OCI-LY7 (cell line): ENCODE results near the gene RRBP1. TPM values are rescaled to one million over a fixed set of nuclear protein-coding genes. Genes with fewer than 3 reads are reported as not detected.

ENCODE experiments used
- BruUV-seq: library from RNA; stranded (reverse); fragments of 400-500 nt; replicated peaks from 2 replicates; lab custom pipeline; 2021; lab: Mats Ljungman, UMichigan
- CTCF ChIA-PET: fragments of 300-600 bp; sonication (Branson Sonifier 250); formaldehyde crosslinking; loops from one replicate; lab custom pipeline; 2022; ENCODE audit warnings: antibody characterized with exemption; ENCODE audit not compliant: unreplicated experiment; lab: Charles Lee
- POLR2A ChIA-PET: fragments of 300-600 bp; sonication (Branson Sonifier 250); formaldehyde crosslinking; loops from one replicate; lab custom pipeline; 2022; ENCODE audit warnings: antibody characterized with exemption; lab: Charles Lee
- DNase-seq: peaks from one replicate; pipeline ENCODE4 v3.0.0-alpha.2; 2015; ENCODE audit warnings: low spot score
- H2AFZ ChIP-seq: fragments of 200-600 bp; sonication (generic), shearing (Covaris generic); 2 replicates; pipeline ENCODE4 v1.6.1; 2014; ENCODE audit warnings: mild to moderate bottlenecking, antibody characterized with exemption, low read length, moderate library complexity
- H3K27ac ChIP-seq: fragments of 200-600 bp; sonication (generic); 2 replicates; pipeline ENCODE4 v1.5.1; 2014; ENCODE audit warnings: mixed run types, low read depth, mild to moderate bottlenecking, moderate library complexity, low read length, inconsistent platforms; ENCODE audit not compliant: poor library complexity, severe bottlenecking
- H3K36me3 ChIP-seq: fragments of 200-600 bp; sonication (generic); 2 replicates; pipeline ENCODE4 v1.6.1; 2014; ENCODE audit warnings: mild to moderate bottlenecking, antibody characterized with exemption, low read length, moderate library complexity, mixed read lengths; ENCODE audit not compliant: insufficient read depth
- H3K4me1 ChIP-seq: fragments of 200-600 bp; sonication (generic); 2 replicates; pipeline ENCODE4 v1.5.1; 2014; ENCODE audit warnings: mild to moderate bottlenecking, low read length; ENCODE audit not compliant: insufficient read depth, poor library complexity, severe bottlenecking
- H3K4me2 ChIP-seq: fragments of 200-600 bp; sonication (generic); 2 replicates; pipeline ENCODE4 v1.6.1; 2014; ENCODE audit warnings: mild to moderate bottlenecking, low read length
- H3K4me3 ChIP-seq: fragments of 200-600 bp; sonication (generic); 2 replicates; pipeline ENCODE4 v1.5.1; 2014; ENCODE audit warnings: mild to moderate bottlenecking, low read depth, low read length; ENCODE audit not compliant: poor library complexity, severe bottlenecking
- H3K79me2 ChIP-seq: fragments of 200-600 bp; sonication (generic); 2 replicates; pipeline ENCODE4 v1.6.1; 2016; ENCODE audit warnings: low read depth, mild to moderate bottlenecking, low read length, moderate library complexity, mixed read lengths; ENCODE audit not compliant: insufficient read depth
- H3K9me2 ChIP-seq: fragments of 200-600 bp; sonication (generic); 2 replicates; pipeline ENCODE4 v1.6.1; 2016; ENCODE audit warnings: mild to moderate bottlenecking, low read length, mixed read lengths; ENCODE audit not compliant: insufficient read depth
- H3K9me3 ChIP-seq: fragments of 200-600 bp; sonication (generic); 2 replicates; pipeline ENCODE4 v1.6.1; 2014; ENCODE audit warnings: mild to moderate bottlenecking, mixed run types, low read length, mixed read lengths
- H4K20me1 ChIP-seq: fragments of 200-600 bp; sonication (generic); 2 replicates; pipeline ENCODE4 v1.6.1; 2014; ENCODE audit warnings: mild to moderate bottlenecking, antibody characterized with exemption, low read length, moderate library complexity, mixed read lengths; ENCODE audit not compliant: insufficient read depth
- CTCF ChIP-seq: fragments of 200-600 bp; sonication (generic); conservative IDR thresholded peaks from 2 replicates; pipeline ENCODE4 v1.5.1; 2014; ENCODE audit warnings: mild to moderate bottlenecking, antibody characterized with exemption, low read length, moderate library complexity, mixed read lengths
- EZH2phosphoT487 ChIP-seq: fragments of 200-600 bp; sonication (generic); IDR thresholded peaks from 2 replicates; pipeline ENCODE4 v1.6.1; 2018; ENCODE audit warnings: low read depth, borderline replicate concordance, mild to moderate bottlenecking, mixed run types, antibody characterized with exemption, low read length, moderate library complexity, mixed read lengths
- intact Hi-C: fragments of 100-400 bp; cut with micrococcal nuclease; formaldehyde crosslinking; loops from one replicate; pipeline ENCODE4 v1.10.0; 2022; ENCODE audit not compliant: unreplicated experiment
- total RNA-seq, 2 experiments: library from RNA; depleted of rRNA in 1 of 2; stranded (reverse); fragments of >200 nt in 1 of 2; shearing (Covaris generic) in 1 of 2; gene quantifications; 2 replicates each; pipeline ENCODE4 v1.2.3, GENCODE V29; 2014 to 2022

RRBP1 gene
- total RNA-seq, 2 experiments from 2014 or later, result 13.6 to 46.3 TPM

- BruUV-seq, result no TSS peak
- Histone ChIP-seq H3K36me3 (no peaks in the 10 kb centered on the region), H3K9me3 (no peaks in the 10 kb centered on the region), H3K79me2 (no peaks in the 10 kb centered on the region), H3K27ac (no peak overlapping the region), H2AFZ (no peak overlapping the region), H3K9me2 (no peaks in the 10 kb centered on the region), H3K4me1 (no peaks in the 10 kb centered on the region), H4K20me1 (no peaks in the 10 kb centered on the region), H3K4me2 (no peak overlapping the region), H3K4me3 (no peak overlapping the region)
- CTCF ChIA-PET, result no interaction called here
- DNase-seq, result no peak
- intact Hi-C loops, result no loop called here
- POLR2A ChIA-PET, result interaction anchor here (0.7 to 1.6 kb wide), 2 partner anchors 11 to 223 kb away, joined by 3 to 6 read pairs; no protein-coding TSS in a partner anchor
- TF ChIP-seq EZH2phosphoT487 (no peak), CTCF (no peak)
These were observed 32.6 kb upstream of the RRBP1 start for GRCh38 chr20:17714597-17714996.

DNA sequence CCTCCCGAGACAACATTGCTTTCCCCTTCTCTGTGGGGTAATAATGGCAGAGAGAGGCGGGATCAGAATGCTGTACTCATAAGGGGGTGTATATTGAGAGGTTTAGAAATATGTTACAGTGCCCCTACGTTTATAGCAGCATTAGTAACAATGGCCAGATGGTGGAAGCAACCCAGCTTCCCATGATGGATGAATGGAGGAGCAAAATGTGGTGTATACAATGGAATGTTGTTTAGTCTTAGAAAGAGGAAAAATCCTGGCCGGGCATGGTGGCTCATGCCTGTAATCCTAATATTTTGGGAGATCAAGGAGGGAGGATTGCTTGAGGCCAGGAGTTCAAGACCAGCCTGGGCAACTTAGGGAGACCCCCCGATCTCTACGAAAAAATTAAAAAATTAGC lies 30.7 kb upstream of the RRBP1 start:
- Histone ChIP-seq H3K9me3 (no peaks in the 10 kb centered on the region), H3K79me2 (no peaks in the 10 kb centered on the region), H3K36me3 (no peaks in the 10 kb centered on the region), H3K4me2 (no peak overlapping the region), H2AFZ (no peak overlapping the region), H3K4me3 (no peak overlapping the region), H3K4me1 (no peaks in the 10 kb centered on the region), H4K20me1 (no peaks in the 10 kb centered on the region), H3K9me2 (no peaks in the 10 kb centered on the region), H3K27ac (no peak overlapping the region)
- no peak for DNase-seq
- intact Hi-C loops, result no loop called here
- BruUV-seq, result no TSS peak
- no peak for TF ChIP-seq EZH2phosphoT487
- CTCF ChIA-PET, result no interaction called here
- POLR2A ChIA-PET, result no interaction called here

DNA sequence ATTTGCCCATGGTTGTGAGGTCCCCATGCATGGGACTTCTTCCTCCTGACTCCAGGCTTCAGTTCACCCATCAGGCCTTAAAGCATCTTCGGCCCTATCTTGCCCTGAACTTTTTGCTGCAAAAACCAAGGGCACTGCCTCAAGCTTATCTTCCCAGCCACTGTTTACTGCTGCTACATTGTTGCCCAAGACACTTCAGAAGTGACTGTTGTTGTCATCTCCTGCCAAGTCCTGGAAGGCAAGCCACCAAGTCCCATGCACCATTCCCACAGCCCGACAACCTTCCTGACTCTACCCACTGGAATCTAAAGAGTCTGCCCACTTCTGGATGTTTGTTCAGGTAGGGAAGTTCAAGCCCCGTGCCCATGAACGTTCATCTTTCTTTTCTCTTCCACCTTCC lies 30.2 kb upstream of the RRBP1 start:
- no peak for TF ChIP-seq EZH2phosphoT487
- TF ChIP-seq CTCF, result no peak
- Histone ChIP-seq H3K27ac (no peak overlapping the region), H3K9me2 (no peaks in the 10 kb centered on the region), H2AFZ (no peak overlapping the region), H3K79me2 (no peaks in the 10 kb centered on the region), H4K20me1 (no peaks in the 10 kb centered on the region), H3K4me1 (no peaks in the 10 kb centered on the region), H3K9me3 (no peaks in the 10 kb centered on the region), H3K36me3 (no peaks in the 10 kb centered on the region), H3K4me3 (no peak overlapping the region), H3K4me2 (no peak overlapping the region)
- POLR2A ChIA-PET, result no interaction called here
- BruUV-seq, result no TSS peak
- intact Hi-C loops, result no loop called here
- no peak for DNase-seq
- CTCF ChIA-PET, result no interaction called here
